ENCODE results near the gene MOB3B.

GRCh38 chr9:27413511-27414219 is 115.9 kb downstream of the MOB3B start:
- TF ChIP-seq, protein P1, sequence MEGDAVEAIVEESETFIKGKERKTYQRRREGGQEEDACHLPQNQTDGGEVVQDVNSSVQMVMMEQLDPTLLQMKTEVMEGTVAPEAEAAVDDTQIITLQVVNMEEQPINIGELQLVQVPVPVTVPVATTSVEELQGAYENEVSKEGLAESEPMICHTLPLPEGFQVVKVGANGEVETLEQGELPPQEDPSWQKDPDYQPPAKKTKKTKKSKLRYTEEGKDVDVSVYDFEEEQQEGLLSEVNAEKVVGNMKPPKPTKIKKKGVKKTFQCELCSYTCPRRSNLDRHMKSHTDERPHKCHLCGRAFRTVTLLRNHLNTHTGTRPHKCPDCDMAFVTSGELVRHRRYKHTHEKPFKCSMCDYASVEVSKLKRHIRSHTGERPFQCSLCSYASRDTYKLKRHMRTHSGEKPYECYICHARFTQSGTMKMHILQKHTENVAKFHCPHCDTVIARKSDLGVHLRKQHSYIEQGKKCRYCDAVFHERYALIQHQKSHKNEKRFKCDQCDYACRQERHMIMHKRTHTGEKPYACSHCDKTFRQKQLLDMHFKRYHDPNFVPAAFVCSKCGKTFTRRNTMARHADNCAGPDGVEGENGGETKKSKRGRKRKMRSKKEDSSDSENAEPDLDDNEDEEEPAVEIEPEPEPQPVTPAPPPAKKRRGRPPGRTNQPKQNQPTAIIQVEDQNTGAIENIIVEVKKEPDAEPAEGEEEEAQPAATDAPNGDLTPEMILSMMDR (IDR thresholded peaks at IDR 0.05) = no peak
- TF ChIP-seq POLR2AphosphoS5 (IDR thresholded peaks at IDR 0.05) = no peak
